ENCODE results near the gene RNF10.

DNA sequence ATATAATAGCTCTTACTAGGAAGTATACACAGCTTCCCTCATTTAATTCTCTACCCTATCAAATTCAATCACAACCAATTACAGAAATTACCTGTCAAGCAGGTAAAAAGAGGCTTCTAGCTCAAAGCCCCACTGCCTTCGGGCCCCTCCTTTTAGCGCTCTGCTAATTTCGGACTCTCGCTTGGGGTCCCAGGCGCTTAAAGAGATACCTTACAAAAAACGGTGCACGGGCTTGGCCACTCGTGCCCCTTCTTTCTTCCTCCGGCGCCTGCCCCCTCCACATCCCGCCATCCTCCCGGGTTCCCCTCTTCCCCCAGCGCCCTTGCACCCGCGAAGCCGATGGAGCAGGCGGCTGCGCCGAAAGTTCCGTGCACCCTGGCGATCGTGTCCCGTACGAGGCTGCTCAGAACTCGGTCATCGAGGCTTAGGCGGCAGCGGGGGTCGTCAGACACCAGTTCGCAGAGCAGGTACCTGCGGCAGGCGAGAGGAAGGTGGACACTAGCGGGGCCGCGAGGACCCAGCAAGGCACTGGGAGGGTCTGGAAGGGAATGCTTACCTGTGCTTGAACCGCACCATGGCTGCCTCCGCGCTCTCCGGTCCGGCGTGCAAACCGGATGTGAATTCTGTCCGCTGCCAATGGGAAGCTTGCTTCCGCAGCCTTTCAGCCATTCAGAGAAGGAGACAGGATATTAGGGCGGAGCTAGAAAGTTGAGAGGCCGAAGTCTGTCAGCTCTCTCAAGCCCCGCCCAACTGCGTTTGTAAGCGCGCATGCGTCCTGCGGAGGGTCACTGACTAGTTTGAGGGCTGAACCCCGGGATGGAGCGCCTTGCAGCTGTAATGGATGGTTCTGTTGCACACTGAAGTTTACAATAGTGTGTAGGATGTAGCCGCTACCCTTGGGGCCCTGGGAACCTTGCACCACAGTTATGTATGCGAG, 46.9 kb downstream of the RNF10 start, which contains the start of gene POP5:
- TF ChIP-seq, protein P1, sequence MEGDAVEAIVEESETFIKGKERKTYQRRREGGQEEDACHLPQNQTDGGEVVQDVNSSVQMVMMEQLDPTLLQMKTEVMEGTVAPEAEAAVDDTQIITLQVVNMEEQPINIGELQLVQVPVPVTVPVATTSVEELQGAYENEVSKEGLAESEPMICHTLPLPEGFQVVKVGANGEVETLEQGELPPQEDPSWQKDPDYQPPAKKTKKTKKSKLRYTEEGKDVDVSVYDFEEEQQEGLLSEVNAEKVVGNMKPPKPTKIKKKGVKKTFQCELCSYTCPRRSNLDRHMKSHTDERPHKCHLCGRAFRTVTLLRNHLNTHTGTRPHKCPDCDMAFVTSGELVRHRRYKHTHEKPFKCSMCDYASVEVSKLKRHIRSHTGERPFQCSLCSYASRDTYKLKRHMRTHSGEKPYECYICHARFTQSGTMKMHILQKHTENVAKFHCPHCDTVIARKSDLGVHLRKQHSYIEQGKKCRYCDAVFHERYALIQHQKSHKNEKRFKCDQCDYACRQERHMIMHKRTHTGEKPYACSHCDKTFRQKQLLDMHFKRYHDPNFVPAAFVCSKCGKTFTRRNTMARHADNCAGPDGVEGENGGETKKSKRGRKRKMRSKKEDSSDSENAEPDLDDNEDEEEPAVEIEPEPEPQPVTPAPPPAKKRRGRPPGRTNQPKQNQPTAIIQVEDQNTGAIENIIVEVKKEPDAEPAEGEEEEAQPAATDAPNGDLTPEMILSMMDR (IDR thresholded peaks at IDR 0.05) = no peak
- TF ChIP-seq, protein P2, sequence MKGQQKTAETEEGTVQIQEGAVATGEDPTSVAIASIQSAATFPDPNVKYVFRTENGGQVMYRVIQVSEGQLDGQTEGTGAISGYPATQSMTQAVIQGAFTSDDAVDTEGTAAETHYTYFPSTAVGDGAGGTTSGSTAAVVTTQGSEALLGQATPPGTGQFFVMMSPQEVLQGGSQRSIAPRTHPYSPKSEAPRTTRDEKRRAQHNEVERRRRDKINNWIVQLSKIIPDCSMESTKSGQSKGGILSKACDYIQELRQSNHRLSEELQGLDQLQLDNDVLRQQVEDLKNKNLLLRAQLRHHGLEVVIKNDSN (IDR thresholded peaks at IDR 0.05; ENCODE audit: borderline replicate concordance, low read depth) = no peak
- TF ChIP-seq, protein P3, sequence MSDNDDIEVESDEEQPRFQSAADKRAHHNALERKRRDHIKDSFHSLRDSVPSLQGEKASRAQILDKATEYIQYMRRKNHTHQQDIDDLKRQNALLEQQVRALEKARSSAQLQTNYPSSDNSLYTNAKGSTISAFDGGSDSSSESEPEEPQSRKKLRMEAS (IDR thresholded peaks at IDR 0.05; ENCODE audit: low read depth) = peak; percentile 31
- TF ChIP-seq TAF1 (IDR thresholded peaks at IDR 0.05; ENCODE audit: borderline replicate concordance, low read depth, low read length) (peak; percentile 71; the same call in 1 of the 2 replicates), ELF1 (IDR thresholded peaks at IDR 0.05) (peak; percentile 74)

Data from SK-N-SH (cell line).